HG02571 (cell line): ENCODE data around the gene ARF5.

Experiments used
- ATAC-seq: cut with Tn5 transposase; IDR thresholded peaks from one replicate; pipeline ENCODE4 v1.9.1; 2021; ENCODE audit warnings: mild to moderate bottlenecking, moderate library complexity; ENCODE audit not compliant: unreplicated experiment

Gene ARF5

GRCh38 chr7:127632276-127632910, 44.2 kb downstream of the ARF5 start:
- no peak for ATAC-seq

GRCh38 chr7:127635659-127636285, 47.6 kb downstream of the ARF5 start:
- ATAC-seq: no peak

GRCh38 chr7:127638197-127638596, 50.0 kb downstream of the ARF5 start:
- ATAC-seq: no peak
